ENCODE results near the gene CMPK2.

- no peak for TF ChIP-seq POLR2A (IDR thresholded peaks at IDR 0.05)
- TF ChIP-seq, protein P1, sequence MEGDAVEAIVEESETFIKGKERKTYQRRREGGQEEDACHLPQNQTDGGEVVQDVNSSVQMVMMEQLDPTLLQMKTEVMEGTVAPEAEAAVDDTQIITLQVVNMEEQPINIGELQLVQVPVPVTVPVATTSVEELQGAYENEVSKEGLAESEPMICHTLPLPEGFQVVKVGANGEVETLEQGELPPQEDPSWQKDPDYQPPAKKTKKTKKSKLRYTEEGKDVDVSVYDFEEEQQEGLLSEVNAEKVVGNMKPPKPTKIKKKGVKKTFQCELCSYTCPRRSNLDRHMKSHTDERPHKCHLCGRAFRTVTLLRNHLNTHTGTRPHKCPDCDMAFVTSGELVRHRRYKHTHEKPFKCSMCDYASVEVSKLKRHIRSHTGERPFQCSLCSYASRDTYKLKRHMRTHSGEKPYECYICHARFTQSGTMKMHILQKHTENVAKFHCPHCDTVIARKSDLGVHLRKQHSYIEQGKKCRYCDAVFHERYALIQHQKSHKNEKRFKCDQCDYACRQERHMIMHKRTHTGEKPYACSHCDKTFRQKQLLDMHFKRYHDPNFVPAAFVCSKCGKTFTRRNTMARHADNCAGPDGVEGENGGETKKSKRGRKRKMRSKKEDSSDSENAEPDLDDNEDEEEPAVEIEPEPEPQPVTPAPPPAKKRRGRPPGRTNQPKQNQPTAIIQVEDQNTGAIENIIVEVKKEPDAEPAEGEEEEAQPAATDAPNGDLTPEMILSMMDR (IDR thresholded peaks at IDR 0.05) = no peak
Measured at GRCh38 chr2:6838673-6839319, 26.9 kb downstream of the CMPK2 start.

Data from uterus (tissue), 2 donors.